ENCODE measurements around the gene CHD6.

Gene CHD6

GRCh38 chr20:41499961-41500725 lies 118.0 kb downstream of the CHD6 start:
- no peak for DNase-seq

DNA sequence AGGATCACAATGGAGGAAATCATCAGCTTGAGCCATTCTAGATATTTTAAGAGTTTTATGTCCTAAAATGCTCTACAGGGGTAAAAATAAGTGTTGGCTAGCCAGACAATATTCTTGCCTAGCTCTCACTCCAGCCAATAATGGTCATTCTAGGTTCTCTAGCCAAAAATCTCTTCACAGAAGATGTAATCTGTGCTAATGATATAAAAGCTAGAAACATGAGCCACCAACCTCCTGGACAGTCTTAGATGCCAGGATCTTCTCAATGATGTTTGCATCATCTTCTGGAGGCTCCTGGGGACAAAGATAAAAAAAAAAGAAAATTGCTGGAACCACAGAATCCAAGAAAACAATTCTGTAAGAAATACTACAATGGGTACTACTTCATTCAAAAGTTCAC lies 119.1 kb downstream of the CHD6 start:
- DNase-seq = no peak

DNA sequence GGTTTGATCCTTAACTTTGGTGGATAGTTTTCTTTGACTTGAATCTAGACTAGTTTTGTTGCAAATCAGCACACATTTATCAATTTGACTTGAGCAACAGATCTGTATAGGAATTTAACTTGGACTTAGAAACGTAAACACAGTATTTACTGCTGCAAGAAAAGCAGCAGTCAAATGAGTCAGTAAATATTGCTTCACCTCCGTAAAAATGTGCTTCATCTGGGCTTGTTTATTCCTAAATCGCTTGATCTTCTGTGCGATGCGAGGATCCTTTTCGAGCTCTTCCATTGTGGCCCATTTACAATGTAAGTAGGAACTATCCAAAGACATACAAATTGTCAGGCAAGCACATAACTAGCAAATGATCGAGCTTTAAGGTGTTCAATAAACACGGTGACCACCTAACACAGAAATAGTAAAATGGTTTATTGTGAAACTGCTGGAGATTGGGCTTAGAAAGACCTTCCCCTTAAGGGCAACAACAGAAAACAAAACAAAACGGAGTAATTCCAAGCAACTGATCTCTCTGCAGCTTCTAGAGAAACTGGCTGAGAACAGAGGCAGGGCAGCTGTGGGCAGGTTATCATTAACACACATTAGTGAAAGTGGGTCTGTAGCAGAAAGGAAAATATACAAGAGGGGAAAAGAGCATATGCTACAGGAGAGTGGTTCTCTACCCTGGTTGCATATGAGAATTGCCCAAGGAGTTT lies 120.8 kb downstream of the CHD6 start:
- DNase-seq = no peak

- no peak for DNase-seq
Measured at GRCh38 chr20:41494451-41494850, 123.7 kb downstream of the CHD6 start.

GRCh38 chr20:41483553-41483930 lies 134.6 kb downstream of the CHD6 start:
- no peak for DNase-seq

GRCh38 chr20:41482647-41483552 lies 135.3 kb downstream of the CHD6 start:
- no peak for DNase-seq

DNA sequence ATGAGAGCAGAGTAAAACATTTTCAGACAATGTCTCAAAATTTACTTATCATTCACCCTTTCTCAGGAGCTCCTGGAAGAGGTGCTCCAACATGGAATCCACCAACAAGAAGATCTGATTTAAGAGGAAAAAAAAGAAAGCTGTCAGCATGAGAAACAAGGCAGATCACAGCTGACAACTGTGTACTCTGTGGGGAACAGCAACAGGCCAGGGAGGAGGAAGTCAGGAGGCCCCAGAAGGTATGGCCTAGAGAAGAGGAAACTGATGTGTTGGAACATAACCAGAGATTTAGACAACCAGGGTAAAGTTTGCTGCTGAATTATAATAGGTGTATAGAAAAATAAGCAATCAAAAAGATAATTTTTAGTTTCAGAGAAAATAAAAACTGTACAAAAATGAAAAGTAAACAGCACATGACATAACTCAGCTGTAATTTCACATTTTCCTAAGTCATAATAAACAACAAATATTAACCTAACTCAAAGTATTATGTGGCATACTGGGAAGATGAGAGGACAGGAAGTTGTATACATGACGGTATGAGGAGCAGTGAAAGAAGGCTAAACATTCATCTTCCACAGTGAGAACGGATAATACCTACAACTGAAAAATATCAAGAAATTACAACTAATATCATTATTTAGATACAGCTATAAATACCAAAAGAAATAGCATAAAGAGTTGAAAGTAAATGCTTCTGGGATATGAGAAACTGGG lies 138.0 kb downstream of the CHD6 start:
- no peak for DNase-seq

GRCh38 chr20:41479113-41479512 lies 139.1 kb downstream of the CHD6 start:
- DNase-seq = no peak

GRCh38 chr20:41478026-41478425 lies 140.2 kb downstream of the CHD6 start:
- DNase-seq = no peak

- DNase-seq = no peak
Measured at GRCh38 chr20:41476446-41476845, 141.7 kb downstream of the CHD6 start.

DNA sequence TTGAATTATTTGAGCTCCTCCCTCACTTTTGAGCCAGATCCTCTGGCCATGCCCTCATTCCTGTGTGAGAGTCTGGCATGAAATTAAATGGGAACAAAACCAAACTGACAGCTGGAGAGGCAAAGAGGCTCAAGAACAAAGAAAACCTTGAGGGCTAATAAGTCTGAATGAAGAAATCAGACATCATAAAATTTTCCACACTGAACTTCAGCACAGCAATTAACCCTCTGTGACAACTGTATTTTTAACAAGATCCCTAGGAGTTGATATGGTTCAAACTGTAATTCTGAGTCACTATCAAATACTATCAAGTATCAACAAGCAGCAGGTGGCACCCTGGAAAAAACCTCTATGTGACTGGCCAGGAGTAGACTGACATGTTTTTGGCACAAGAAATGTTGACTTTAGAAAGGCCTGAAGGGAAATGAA lies 142.2 kb downstream of the CHD6 start:
- no peak for DNase-seq

DNA sequence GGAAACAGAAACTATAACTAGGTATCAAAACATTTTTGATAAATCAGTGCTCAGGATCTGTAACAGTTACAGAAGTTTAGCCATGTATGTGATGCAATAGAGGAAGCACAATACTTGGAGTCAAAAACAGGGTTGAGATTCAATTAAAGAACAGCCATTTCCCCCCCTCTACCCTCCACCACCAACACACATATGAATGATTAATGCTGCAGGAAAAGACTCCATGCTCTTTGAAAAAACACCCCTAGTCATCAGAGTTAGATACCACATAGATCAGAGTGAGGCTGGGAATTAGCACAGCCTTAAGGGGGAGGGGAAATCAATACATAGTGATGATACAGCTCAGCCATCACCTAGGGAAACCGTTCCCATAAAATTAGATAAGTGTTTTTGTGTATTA lies 142.7 kb downstream of the CHD6 start:
- DNase-seq = no peak

DNA sequence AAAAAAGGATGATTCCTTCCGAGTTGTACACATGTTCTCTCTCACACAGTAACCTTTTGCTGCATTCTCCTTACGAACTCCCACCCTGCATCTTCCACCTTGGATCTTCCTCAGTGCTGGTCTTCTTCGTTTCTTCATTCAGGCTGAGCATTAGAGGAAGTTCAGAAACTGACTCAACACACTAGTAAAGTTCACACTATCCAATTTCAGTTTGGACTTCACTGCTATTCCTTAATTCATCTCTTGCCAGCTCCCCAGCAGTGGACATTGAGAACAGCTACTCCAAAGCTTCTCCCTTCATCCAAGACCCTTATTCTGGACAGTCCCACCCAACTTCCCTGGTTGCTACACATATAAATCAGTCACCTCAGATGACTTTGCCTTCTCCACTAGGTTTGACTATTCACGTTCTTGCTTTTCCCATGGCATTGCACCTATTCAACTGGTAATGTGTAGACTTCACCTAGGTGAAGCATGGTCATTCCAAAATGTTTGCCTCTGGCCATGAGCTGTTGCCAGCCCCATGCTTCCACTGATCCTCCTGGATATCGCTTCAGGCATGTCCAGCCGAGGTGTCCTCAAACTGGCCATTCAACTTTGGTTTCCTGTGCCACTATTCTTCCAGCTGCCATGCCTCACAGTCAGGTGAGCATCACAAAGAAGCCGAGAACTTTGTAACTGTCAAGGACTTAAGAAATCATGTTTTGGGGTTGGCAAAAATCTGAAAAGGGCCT lies 147.6 kb downstream of the CHD6 start:
- no peak for DNase-seq

DNA sequence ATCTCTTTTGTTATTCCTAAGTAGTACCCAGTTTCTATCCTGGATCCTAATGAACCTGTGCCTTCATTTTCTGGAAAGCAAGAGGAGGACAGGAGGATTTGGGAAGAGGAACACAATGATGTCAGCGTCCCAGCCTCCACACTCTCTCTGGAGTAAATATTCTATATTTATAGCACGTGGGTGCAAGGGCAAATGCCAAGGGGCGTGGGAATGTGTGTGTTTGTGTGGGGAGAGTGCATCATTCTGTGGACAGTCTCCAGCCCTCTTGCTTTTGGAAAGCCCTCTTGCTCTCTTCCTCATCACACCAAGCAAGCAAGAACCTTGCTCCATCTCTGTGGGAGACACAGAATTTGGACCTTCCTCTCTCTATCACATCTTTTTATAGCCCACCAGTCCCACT lies 148.3 kb downstream of the CHD6 start:
- no peak for DNase-seq

DNA sequence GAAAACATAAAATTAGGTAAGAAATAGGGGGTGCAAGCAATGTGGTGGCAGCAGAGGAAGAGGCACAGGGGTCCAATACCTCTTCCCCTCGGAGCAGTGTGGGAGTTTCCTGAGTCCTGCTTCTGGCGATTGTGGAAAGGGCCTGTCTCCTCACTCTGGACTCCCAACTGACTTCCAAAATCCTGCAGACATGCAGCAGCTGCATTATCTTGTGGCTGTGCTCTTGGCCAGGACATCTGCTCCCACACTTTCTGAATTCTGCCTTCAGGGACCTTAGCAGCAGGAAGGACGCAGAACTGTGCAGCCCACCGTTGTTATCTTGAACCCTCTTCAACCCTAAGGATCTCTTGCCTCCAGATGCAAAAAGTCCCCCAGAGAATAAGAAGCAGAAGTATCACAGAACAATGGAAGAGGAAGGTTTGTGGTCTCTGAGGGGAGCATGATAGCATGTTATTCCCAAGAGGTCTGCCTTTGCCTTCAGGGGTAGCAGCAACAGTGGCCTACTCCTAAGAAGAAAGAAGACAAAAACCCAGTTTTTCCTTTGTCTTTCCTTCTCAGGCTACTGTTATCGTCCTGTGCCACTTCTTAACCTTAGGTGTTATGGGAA lies 149.1 kb downstream of the CHD6 start:
- no peak for DNase-seq

- DNase-seq = no peak
Measured at GRCh38 chr20:41467690-41468089, 150.5 kb downstream of the CHD6 start.

- no peak for DNase-seq
Measured at GRCh38 chr20:41467220-41467619, 151.0 kb downstream of the CHD6 start.

DNA sequence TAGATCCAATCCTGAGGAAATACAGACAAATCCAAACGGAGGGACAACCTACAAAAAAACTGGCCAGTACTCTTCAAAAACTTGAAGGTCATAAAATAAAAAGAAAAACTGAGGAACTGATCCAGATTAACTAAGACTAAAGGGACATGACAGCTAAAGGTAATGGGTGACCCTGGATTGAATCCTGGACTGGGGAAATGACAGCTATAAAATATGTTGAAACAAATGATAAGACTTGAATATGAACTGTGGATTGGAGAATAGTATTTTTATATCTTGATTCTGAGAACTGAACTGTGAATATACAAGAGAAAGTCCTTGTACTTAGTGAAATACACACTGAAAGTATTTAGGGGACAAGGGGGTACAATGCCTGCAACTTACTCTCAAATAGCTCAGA lies 154.6 kb downstream of the CHD6 start:
- no peak for DNase-seq

- no peak for DNase-seq
Measured at GRCh38 chr20:41462372-41463161, 155.6 kb downstream of the CHD6 start.

DNA sequence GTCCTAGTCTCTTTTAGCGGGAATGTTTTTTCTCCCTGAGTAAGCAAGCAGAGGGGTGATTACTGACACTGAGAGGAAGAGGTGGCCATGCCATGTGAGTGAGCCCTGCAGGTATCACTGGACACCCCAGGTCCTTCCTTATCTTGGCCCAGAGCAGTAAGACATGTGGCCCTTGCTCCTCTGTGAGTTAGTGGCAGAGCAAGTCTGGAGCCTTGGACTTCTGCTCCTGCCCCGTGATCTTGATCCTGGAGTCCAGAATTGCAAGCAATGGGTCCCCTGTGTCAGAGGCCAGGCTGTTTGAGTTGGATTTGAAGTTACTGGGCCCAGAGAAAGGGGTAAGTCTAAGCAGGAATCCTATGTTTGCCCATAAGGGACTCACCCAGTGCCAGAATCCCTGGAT lies 159.4 kb downstream of the CHD6 start:
- DNase-seq = no peak
